GM21447 (cell line): ENCODE results near the gene CC2D2B.
"Not testable (repeated sequence)": the region's sequence is repeated elsewhere in the genome, so short reads cannot be mapped to it uniquely, and the experiment has no call there.

Experiments used
- ATAC-seq: cut with Tn5 transposase; IDR thresholded peaks from one replicate; pipeline ENCODE4 v1.9.1; 2021; ENCODE audit not compliant: unreplicated experiment

CC2D2B gene, protein sequence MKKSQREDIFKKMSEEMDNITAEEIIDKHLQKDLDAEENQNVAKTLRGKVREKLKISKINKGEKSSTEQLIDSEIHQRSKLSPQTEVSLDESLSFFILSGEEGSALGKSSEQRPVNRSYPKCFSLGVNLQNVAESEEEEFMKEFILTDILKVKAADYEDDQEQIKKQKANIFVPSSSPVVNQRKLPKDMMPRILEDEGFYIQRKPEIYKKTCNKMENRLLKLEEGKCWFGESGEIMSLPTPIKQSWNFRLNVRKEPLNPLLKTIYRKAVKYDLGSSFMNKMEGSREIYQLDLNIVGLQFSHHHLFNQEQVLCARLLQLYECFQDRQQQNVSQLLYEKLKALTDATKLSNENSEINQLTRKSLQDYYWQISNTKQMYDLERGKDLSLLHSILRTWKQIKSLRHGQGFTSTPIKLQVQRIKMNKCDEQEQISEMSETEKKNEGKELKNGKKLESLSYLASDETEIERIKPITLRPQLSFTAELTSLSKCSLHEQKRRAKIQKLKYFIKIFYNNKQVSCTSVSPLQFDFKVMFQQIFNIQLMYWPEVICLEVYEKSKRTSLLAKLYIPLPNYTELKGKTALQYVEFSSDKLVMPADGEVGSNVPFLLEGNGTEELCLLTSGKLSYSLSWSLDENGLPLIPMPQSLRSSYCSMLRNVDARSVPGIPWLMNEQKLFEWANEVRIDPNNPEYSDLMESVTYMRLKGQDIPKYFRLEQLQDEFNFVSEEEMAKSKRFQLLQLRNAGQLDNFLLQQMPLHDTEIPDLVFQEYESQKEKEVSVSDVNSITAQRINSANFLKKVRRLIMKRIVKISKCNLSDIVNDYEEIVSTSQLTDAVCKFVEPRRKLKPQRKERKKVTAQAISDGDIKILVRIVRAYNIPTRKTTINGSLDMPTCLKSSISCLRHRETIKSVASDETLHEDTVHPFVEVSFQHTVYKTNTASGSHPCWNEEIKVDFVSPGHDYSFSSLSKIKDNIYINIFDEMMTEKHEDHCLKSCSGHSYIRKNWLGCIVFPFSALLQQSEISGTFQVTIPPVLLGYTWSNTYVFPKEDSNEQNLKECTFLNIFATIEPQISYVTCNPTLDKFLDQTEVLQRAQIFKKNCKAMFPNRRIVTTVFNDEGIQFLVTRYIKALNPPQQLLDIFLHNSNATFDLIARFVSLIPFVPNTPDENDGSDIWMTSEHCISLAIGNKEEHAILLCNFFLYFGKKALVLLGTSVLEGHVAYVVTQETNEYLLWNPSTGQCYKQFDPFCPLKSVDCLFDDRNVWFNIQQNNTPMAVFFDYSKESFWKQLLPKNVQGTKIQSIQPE (N-terminal part only)

DNA sequence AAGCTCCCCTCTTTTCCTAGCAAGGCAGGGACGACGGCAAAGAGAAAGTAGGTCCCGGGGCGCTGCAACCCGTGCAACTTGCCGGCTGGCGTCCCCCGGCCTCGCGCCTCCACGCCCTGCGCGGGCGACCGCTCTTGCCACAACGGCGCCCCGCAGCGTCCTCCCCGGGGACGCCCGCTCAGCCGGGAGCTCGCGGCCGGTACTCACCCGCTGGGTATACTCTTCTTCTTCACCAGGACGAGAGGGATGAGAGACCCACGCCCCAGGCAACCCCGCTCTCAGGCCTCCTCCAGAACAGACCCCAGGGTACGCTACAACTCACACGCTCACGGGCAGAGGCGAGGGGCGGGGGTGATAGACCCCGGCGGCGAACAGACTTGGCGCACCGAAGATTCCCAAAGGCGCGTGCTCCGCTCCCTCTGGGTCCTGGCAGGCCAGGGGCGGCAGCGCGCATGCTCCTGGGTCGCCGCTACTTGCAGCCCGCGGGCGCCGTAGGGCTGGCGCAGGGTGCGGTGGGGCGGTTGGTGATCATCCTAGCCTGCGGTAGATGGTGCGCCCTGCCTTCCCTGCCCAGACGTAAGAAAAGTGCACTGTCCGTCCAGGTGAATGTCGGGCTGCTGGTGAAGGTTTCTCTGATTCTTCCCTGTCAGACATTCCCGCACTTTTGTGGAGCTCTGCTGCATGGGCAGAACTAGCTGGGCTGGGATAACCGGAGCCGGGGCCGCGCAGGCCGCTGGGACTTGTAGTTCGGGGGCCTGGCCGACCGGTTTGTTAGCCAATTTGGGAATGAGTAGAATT lies at the start of gene CC2D2B:
Gene CC2D2B (plus strand): TSS at position 520 of the 798 bp plus-strand sequence. CDS start 3,349 bp downstream, outside the sequence.
- peak; percentile 84 for ATAC-seq

DNA sequence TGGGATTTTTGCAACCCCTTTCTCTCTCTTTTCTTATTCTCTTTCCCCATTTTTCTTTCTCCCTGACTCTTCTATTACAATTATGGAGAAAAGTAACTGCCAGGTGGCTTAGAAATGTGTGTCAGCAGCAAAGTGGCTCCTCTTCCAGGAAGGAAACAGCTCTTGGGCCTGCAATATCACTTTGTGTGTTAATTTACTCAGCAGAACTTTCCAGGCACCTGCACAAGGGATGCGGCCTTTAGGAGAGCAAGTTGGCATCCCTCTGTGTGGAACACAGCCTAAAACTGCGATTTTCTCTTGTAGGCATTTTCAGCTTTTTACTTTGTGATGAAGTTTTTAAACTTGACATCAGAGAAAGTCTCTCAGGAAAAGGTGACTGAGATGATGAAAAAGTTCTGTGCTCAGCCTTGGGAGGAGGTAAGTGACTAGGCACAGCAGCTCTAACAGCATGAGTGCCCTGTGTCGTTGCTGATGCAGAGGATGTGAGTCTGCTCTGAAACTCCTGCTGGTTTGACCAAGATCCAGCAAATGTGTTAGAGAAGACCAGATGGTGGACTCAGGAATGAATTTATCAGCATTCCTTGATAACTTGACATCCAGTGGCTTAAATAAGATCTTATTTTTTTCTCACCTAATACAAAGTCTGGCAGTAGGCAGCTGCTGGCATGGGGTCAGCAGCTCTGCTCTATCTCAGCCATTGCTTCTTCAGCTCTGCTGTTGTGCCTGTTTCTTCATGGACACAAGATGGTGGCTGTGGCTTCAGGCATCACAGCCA lies 47.4 kb upstream of the CC2D2B start:
- ATAC-seq: no peak

DNA sequence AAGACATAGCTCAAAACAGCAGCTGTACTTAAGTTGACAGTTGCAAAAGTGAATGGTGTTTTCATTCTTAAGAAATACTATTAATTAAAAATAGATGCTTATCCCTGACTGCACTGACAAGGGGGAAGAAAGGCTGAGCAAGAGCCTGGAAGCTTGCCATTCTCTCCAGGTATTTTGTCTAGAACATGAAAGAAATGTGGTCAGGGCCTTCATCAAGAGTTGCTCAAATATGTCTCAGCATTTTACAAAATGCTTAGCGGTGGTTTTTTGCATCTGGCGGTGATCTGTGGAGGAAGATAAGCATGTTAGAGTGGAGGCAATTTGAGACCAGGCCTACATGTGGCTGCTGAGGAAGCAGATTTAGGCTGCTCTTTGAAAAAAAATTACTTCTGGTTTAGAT lies 46.4 kb upstream of the CC2D2B start:
- ATAC-seq: no peak

DNA sequence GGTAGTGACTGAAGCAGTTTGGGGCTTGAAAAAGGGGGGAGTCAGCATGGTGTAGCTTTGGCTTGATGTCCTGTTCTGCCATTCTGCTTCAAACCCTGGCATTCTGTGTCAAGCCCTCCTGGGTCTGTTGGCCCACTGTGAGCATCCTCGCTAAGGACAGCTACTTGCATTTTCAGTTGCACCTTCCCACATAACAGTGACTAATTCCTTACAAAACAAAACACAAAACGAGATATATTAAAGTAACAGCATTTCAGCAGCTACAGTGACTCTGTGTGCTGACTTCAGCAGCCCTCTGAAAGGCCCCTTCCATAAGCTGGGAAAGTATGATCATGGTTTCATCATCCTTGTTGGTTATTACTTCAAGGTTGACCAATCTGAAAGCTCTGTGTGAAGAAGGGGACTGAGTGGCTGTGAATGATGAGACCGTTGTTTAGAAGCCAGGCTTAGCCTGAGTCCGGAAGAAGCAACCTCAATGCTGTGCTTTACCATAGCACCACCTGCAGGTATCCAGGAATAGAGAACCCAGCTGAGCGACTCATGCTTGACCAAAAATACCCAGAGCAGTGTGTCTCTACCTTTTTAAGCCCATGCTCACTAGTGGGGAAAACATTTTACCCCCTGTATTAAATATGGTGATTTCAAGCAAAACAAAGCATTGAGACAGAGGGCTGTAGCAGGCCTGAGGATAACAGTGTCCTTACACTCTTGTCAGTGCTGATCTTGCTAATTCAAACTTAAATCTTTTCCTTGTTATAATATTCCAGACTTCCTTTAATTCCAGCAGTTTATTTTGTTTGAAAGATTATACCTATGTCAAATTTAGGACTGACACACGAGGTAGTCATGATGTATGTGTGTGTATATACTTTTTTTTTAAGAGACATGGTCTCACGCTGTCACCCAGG lies 42.6 kb upstream of the CC2D2B start:
- ATAC-seq: peak; percentile 87

DNA sequence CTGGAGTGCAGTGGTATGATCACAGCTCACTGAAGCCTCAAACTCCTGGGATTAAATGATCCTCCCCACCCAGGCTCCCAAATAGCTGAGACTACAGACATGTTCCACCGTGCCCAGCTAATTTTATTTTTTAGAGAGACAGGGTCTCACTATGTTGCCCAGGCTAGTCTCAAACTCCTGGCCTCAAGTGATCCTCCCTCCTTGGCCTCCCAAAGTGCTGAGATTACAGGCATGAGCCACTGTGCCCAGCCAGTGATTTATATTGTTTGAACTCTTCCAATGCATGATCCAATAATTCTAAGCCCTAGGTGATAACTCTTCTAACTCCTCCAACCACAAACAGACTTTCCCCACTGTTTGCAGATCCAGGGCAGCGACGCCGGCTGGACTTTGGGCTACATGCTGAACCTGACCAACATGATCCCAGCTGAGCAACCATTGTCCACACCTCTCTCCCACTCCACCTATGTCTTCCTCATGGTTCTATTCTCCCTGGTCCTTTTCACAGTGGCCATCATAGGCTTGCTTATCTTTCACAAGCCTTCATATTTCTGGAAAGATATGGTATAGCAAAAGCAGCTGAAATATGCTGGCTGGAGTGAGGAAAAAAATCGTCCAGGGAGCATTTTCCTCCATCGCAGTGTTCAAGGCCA lies 41.8 kb upstream of the CC2D2B start:
- no peak for ATAC-seq

DNA sequence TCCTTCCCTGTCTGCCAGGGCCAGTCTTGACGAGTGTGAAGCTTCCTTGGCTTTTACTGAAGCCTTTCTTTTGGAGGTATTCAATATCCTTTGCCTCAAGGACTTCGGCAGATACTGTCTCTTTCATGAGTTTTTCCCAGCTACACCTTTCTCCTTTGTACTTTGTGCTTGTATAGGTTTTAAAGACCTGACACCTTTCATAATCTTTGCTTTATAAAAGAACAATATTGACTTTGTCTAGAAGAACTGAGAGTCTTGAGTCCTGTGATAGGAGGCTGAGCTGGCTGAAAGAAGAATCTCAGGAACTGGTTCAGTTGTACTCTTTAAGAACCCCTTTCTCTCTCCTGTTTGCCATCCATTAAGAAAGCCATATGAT lies 41.3 kb upstream of the CC2D2B start:
- no peak for ATAC-seq

DNA sequence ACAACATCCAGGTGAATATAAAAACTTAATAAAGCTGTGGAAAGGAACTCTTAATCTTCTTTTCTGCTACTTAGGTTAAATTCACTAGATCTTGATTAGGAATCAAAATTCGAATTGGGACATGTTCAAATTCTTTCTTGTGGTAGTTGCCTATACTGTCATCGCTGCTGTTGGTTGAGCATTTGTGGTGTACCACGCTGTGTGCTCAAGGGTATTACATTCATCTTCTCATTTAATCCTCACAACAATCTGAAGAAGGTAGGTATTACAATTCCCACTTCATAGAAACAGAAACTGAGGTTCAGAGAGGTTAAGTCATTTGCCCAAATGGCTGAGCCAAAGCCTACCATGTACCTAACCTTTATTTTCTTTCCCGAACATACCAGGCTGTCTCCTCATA lies 39.9 kb upstream of the CC2D2B start:
- ATAC-seq: no peak

DNA sequence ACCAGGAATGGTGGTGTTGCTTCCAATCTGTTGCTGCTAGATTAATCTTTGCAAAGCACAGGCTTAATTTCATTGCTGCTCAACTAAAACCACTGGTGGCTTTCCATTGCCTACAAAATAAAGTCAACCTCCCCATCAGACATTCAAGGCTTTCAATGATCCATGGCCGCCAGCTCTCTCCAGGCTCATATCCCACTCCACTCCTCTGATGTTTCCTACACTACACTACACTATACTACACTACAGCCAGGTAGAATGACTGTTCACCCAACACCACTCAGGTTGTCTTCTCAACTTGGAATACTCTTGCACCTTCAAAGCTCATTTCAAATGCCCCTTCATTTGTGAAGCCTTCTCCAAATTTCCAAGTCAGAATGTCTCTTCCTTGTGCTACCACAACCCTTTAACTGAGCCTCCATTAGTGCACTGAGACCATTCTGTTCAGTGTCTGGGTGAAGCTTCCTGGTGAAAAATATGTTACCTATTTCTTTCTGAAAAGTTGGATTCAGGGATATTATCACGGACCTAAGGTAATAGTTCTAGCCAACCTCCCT lies 35.5 kb upstream of the CC2D2B start:
- no peak for ATAC-seq

DNA sequence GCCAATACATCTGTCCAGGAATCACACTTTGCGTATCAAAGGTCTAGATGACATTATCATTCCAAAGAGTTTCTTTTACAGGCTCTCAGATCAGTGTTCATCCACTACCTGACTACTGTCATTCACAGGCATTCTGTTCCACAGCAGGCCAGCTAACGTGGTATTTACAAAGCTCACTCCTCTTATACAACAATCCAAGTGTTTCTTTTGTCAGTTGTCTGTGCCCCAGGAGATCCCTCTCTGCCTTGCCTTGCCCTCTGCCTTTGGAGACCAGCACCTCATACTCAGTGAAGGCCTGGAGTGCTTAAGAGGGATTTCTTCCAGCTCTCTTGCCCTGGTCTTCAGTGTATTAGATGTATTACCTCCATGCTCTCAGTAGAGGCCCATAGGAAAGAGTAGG lies 34.6 kb upstream of the CC2D2B start:
- ATAC-seq: no peak

DNA sequence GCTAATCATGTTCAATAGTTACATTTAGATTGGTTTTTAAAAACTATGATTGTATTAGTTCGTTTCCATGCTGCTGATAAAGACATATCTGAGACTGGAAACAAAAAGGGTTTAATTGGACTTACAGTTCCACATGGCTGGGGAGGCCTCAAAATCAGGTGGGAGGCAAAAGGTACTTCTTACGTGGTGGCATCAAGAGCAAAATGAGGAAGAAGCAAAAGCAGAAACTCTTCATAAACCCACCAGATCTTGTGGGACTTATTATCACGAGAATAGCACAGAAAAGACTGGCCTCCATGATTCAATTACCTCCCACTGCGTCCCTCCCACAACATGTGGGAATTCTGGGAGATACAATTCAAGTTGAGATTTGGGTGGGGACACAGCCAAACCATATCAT lies 34.1 kb upstream of the CC2D2B start:
- no peak for ATAC-seq

DNA sequence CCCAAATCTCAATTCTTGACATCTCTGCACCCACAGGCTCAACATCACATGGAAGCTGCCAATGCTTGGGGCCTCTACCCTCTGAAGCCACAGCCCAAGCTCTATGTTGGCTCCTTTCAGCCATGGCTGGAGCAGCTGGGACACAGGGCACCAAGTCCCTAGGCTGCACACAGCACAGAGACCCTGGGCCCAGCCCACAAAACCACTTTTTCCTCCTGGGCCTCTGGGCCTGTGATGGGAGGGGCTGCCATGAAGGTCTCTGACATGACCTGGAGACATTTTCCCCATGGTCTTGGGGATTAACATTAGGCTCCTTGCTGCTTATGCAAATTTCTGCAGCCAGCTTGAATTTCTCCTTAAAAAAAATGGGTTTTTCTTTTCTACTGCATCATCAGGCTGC lies 33.0 kb upstream of the CC2D2B start:
- ATAC-seq: not testable (repeated sequence)

DNA sequence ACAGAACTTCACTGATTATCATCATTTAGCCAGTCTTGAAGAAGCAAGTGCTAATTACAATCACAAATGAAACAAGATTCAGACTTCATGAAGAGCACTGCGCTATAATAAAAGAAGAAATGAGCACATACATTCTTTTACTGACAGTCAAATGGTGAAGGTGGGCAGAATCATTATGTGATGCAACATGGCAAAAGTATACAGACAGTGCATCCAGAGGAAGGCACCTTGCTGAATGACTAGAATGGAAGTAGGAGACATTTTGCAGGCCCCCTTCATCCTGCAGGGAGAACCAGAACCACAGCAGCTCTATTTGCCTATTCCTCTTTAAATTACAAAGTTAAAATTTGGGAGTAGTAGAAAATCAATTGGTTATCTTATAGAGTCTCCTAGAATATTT lies 31.0 kb upstream of the CC2D2B start:
- ATAC-seq: no peak

DNA sequence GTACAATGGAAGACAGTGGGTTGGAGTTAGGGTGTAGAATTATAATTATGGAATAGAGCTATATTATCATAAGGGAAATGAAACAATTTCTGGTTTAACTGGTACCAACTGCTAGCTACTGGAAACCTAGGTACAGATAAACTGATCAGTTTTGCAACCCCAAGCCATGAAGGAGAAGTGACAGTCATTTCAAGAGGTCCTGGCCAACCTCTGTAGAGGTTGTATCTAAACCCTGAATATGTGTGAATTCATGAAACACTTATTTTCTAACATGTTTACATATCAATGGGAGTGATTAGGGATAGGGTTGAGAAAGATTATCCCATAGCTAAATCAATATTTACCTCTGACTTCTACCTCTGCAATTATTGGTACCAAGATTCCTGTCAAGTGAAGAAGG lies 29.9 kb upstream of the CC2D2B start:
- no peak for ATAC-seq

DNA sequence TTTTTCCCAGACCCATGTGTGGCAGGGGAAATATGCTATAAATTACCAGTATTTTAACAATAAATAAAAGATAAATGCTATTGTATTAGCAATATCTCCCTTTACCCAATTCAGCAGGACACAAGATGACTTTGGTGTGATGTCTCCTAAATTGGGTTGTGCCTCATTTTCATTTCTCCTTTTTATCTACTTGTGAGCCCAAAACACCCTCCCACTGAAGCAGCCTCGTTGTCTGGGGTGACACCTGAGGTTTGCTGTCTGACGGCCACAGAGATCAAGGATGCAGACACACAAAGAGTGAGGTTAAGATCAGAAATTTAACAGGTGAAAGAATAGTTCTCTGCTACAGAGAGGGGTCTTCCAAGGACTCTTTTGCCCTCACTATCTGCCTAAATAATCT lies 27.1 kb upstream of the CC2D2B start:
- ATAC-seq: peak; percentile 75

DNA sequence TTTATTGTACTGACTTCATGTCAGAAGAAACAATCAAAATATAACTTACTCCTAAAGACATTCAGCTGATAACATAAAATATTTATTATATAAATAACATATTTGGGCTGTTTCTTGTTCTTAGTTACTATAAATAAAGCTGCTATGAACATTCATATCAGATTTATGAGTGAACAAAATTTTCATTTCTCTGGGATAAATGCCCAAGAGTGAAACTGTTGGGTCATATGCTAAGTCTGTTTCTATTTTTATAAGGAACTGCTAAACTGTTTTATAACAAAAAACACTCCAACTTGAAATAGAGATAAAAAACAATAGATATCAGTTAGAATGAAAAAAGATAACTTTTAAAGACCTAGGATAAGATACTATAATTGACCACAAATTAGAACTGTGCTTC lies 26.5 kb upstream of the CC2D2B start:
- no peak for ATAC-seq

DNA sequence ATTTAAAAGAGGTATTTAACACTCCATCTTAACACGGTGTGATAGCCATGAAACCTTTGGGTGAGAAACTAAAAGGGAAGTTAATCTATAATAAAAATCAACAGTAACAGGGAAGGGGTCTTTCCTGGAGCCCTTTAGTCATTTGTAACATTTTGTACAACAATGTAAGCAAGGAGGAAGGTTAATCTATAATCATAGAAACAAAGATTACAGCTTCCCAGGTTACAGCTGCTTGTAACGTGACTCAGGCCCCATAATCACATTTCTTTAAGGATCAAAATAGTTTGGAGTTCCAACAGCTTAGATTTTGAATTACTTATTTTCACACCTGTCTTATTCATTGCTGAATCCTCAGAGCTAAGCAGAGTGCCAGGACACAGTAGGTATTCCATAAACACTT lies 17.9 kb upstream of the CC2D2B start:
- no peak for ATAC-seq

DNA sequence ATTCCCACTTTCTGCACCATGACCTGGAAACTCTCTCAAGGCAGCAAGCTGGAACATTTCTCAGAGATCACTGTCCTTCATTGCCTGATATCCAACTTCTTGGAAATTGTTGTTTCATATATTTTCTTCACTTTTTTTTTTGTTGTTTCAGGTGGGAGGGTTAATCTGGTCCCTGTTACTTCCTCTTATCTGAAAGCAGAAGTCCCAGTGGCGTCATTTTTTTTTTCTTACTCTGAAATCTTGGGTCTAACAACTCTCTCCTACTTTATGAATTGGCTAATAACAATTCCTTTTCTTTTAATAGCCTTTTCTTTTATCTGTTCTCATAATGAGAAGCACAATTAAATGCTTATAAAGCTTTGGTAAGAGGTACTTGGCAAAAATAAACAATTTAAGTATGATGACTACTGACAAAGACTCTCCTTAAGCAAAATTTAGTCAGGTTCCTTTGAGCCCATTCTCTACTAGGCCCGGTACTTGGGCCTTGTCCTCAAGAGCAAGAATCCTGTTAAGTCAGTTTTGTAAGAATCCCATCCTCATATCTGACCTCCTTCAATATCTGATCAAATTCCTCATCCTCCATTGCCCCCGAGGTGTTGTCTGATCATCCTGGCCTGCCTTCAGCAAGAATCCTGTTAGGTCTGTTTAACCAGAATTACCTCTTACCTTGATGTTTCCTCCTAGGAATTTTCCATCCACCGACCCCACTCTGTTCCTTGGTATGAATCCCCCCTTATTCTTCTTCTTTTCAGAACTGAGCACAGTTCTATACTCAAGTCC lies 11.5 kb upstream of the CC2D2B start:
- no peak for ATAC-seq
